ENCODE results near the gene SNTN.
"Not testable (repeated sequence)": the region's sequence is repeated elsewhere in the genome, so short reads cannot be mapped to it uniquely, and the experiment has no call there.

The SNTN gene

DNA sequence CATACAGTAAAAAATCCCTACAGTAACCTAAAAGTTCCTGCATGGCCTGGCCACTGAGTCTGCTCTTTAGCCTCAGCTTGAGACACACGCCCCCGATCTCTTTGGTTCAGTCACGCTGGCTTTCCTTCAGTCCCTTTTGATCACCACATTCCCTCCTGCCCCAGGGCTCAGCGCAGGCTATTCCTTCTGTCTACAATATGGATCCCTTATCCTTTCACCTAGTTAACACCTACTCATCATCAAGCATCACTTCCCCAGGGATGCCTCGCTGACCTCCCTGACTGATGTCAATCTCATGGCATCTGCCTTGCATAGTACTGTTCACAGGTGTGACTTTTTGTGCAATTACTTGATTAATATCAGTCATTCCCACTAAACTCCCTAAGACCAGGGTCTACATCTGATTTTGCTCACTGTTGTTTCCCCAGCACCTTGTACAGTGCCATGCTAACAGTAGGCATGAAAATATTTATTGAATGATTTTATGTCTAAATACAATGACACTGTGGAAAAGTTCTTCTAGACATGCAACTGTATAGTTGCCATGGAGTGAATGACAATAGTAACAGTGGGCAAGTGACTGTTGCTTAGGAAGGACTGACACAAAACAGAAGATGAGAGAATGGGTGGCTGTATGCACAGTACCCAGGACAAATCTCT, at the start of gene SNTN:
SNTN (plus strand) TSS at position 610 of the 660 bp plus-strand sequence; CDS start at position 623, 13 bp downstream.
- no peak for DNase-seq (ENCODE audit: low spot score)

DNA sequence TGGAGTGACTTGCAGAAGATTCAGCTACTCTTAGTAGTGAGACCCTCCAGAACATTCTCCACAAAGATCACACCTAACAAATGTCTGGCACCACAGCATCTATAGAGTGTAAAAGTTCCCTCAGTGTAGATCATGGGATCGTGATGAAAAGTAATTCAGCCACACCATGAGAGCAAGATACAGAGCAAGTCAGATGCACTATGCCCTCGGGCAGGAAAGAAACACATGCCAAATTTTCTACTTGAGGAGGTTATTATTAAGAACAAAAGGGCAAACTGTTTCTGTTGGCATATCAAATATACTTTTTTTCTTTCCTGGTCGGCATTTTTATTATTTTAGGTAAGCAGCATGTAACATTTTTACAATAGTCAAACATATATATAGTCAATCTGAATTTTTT, 44.8 kb upstream of the SNTN start:
- DNase-seq (ENCODE audit: low spot score): no peak

DNA sequence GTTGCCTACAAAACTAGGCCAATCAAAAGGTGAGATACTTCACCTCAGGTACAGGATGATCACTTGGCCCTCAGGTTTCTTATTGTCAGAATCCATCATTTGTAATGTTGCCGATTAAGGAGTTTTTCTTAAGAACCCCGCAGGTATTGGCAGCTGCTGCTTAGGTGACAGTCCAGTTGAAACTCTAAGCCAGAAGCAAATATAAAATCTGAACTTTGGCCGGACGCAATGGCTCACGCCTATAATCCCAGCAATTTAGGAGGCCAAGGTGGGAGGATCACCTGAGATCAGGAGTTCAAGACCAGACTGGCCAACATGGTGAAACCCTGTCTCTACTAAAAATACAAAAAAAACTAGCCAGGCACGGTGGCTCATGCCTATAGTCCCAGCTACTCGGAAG, 43.1 kb upstream of the SNTN start:
- no peak for DNase-seq (ENCODE audit: low spot score)

DNA sequence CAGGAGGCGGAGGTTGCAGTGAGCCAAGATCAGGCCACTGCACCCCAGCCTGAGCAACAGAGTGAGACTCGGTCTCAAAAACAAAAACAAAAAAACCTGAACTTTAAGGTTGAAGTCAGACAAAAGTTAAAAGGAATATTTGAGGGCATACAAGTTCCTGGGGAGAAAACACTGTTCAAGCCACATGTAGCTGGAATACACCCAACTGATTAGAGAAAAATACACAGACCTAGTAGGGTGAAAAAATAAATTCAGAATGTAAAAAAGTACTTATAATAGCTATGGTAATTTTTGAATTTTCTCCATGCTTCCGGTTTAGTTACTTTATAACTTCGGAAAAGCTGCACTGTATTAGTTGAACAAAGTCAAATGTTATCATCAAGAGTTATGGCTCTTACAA, 42.6 kb upstream of the SNTN start:
- DNase-seq (ENCODE audit: low spot score): no peak

DNA sequence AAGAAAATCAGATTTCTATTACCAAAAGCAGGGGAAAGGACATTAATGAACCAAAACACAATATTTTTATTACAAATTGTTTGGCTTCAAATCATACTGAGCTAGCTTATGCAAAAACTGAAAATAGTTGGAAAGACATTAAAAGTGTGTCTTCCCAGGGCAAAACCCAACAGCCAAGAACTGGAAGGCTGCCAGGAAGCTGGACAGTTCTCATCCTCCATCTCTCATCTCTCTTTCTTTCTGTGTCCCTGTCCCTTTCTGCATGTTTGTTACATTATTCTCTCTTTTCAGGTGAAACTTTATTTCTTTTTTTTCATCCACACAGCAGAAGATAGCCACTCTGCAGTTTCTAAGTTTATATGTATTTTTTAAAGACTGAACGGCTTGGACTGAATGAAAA, 41.1 kb upstream of the SNTN start:
- no peak for DNase-seq (ENCODE audit: low spot score)

DNA sequence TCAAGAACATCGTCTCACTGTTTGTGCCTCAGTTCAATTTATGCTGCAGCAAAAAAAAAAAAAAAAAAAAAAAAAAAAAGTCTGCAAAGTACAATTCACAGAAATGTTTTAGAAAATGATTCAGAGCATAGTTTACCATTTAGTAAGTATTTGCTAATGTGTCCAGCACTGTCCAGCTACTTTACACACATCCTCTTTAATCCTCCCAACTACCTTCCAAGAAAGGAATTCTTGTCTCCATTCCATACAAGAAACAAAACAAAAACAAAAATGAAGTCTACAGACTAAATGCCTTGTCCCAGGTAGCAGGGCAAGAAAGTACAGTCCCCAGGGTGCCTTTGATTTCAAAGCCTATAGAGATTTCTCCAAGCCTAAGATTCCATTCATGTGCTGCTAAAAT, 38.9 kb upstream of the SNTN start:
- no peak for DNase-seq (ENCODE audit: low spot score)

DNA sequence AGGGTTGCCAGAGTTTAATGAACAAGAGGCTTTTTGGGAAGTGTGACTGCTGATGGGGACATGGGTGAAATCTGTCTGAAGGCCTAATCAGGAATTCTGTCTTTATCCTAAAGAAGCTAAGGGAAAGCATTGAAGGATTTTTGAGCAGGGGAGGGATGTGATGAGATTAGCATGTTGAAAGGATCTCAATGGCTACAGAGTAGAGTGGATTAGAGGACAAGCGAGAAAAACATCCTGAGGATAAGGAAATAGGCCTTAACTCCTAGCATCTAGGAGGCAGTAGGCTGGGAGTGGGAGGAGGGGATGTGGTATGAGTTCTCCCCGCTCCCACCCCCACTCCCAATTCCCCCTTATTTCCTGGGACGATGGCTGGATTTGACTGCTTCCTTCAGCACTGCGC, 35.1 kb upstream of the SNTN start:
- no peak for DNase-seq (ENCODE audit: low spot score)

DNA sequence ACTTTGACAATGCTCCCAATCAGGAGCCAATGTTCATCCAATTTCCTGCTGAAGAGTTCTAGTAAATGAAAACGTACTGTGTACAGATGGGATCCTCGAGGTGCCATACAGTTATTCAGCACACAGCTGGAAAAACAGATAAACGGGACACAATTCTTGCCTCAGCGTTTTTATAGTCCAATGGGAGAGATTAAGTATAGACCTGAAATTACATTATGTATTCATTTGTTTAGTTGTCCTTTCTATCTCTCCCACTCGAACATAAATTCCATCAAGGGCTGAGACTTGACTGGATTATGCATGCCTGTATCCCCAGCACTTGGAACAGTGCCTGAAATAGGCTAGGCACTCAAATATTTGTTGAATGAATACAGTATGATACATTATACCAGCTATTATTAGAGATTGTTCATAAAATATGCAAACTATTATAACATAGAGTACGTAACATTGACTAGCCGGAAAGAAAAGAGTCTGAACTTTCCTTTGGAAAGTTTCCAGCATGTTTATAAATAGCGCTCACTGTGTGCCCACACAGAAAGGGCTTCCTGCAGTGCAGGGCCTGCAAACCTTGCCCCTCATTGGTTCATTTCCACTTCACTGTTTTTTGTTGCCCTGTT, 27.4 kb upstream of the SNTN start:
- DNase-seq (ENCODE audit: low spot score): no peak

DNA sequence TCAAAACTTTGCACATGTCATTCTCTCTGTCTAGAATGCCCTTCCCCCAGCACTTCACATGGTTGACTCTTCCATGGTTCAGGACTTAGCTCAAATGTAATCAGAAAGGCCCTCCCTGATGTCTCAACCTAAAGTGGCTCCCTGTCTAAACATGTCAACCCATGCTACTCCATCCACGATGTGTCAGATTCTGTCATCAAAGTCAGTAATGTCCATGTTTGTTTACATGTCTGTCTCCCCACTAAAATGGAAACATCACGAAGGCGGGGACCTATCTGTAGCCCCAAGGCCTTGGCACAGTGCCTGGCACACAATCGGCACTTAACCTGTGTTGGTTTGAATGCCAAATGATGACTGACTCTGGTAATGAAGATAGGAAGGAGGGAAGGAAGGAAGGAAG, 20.8 kb upstream of the SNTN start:
- no peak for DNase-seq (ENCODE audit: low spot score)

DNA sequence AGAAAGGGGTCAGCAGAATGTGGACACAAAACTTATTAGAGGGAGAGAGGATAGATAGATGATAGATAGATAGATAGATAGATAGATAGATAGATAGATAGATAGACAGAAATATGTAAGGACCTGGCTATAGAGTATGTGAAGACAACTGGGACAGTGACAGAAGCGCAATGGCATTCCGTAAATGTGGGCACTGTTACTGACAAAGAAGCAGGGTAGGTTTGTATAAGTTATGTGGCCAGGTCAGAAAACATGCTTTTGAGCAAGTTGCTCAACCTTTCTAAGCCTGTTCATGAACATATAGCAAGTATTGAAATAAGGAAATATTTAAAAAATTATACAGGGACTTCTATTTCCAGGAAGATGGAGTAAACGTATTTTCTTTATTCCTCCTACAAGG, 17.3 kb upstream of the SNTN start:
- DNase-seq (ENCODE audit: low spot score): no peak

DNA sequence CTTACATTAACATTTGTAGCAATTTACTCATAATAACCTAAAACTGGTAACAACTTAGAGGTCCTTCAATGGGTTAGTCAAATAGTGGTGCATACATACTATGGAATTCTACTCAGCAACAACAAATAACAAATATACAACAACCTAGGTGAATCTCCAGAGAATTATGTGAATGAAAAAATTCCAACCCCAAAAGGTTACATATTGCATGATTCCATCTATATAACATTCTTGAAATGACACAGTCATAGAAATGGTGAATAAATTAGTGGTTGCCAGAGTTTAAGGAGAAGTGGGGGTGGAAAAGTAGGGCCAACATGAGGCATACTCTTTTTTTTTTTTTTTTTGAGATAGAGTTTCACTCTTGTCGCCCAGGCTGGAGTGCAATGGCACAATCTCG, 12.7 kb upstream of the SNTN start:
- DNase-seq (ENCODE audit: low spot score): no peak

DNA sequence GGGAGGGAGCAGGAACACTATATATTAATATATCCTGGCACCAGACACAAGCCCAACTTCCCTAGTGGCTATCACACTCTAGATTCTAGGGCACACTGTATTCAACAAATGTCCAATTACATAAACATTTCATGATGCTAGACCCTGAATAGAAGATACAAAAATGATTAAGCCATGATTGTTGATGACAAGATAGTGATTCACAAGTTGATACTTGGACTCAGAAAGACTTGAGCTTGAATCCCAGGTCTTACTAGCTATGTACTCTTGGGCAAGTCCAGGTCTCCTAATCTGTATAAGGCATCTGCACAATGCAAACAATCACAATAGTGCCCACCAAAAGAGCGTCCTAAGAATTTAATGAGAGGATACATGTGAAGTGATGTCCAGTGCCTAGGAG, 10.0 kb upstream of the SNTN start:
- DNase-seq (ENCODE audit: low spot score): no peak

DNA sequence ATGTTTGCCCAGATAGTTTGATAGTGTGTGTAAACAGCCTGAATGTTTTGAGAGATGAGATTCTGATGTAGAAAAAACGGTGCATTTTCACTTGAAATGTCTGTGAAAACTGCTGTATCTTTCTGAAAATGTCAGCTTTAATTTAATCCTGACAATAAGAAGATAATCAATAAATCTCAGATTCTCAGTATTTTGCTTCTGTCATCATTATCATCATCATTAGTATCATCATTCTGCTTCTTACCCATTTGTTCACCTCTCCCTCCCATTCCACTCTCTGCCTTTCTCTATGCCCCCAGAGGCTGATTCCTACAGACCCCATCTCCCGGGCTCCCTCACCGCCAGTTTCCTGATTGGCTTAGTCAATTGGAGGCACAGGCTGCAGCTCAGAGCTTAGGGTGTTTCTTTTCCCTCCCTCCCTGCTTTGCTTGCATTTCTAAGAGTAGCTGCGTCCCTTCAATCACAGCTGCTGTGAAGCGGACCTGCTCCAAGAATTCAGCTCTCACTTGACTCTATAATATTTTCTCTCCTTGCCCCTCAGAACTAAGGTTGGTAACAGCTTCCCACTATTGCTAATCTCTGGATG, 8.2 kb upstream of the SNTN start:
- no peak for DNase-seq (ENCODE audit: low spot score)

DNA sequence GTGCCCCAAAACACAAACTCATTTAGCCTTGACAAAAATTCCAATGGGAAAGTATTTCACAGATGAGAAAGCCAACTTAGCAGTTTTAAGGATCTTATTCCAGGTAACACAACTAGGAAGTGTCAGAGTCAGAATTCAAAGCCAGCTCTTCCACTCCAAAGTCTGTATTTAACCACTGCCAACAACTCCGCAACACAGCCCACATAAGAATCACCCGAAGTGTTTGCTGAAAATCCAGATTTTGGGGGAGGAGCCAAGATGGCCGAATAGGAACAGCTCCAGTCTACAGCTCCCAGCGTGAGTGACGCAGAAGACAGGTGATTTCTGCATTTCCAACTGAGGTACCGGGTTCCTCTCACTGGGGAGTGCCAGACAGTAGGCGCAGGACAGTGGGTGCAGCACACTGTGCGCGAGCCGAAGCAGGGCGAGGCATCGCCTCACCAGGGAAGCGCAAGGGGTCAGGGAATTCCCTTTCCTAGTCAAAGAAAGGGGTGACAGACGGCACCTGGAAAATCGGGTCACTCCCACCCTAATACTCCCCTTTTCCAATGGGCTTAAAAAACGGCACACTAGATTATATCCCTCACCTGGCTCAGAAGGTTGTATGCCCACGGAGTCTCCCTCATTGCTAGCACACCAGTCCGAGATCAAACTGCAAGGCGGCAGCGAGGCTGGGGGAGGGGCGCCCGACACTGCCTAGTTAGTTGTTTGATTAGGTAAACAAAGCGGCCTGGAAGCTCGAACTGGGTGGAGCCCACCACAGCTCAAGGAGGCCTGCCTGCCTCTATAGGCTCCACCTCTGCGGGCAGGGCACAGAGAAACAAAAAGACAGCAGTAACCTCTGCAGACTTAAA, 7.3 kb upstream of the SNTN start:
- not testable (repeated sequence) for DNase-seq (ENCODE audit: low spot score)

DNA sequence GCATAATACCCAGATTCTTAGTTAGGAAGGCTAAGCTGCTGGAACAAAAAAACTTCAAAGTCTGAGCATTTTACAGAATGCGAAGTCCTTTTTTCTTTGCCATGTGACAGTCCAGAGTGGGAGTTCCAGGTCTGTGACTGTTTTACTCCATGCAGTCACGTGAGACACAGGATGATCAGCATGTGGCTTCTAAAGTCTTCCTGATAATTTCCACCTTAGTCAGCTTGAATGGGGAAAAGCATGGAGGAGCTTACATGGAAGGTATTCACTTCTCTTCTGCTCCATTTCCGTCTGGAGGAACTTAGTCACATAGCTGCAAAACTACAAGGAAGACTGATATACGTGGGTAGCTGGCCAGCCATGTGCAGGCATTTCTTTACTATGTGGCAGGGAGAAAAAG, 1.7 kb downstream of the SNTN start:
- DNase-seq (ENCODE audit: low spot score): no peak

DNA sequence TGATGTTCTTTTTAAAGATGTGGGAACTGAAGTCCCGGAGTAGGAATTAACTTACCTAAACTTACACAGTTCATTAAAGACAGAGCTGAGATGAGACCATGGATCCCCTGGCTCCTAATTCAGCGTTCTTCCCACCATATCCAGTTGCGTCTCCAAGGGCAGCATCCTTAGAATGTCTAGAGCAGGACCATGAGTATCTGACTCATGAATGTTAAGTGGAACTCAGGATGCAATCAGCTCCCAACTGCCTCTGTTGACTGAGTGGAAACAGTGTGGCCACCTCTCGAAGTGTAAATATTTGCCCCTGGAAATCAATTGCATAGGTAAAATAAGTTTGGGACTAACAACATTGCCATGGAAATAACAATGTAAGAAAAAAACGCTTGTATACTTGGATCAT, 2.5 kb downstream of the SNTN start:
- no peak for DNase-seq (ENCODE audit: low spot score)

DNA sequence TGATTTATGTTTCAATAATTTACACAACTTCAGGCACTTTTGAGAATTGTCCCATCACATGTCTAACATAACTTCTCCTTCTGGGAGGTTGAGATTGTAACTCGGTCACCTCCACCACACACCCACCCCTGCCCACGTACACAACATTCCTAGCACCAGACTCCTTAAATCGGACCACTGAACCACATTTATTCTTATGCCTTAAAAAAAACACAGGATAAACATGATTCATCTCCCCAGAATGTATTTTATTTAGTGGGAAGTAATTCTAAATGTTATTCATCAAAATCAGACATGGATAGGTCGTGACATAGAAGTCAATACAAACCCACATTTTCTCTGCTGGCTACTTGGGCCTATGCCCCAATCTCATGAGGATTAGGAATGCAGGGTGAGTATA, 3.0 kb downstream of the SNTN start:
- DNase-seq (ENCODE audit: low spot score): no peak

DNA sequence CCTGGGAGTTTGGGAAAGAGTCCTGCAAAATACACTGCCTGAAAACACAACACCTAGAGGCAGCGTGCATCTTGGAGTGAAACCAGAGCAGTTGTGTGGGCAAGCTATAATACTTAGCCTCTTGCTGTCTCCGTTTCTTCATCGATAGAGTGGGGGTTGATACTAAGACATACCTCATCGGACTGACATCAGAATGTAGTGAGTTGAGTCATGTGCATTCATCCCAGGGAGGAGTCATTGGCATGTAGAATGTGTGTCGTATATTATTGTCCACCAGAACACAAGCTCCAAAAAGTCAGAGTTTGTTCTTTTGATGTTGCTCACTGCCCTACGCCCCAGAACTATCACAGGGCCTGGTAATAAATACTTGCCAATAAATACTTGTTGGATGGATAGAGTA, 4.3 kb downstream of the SNTN start:
- no peak for DNase-seq (ENCODE audit: low spot score)

DNA sequence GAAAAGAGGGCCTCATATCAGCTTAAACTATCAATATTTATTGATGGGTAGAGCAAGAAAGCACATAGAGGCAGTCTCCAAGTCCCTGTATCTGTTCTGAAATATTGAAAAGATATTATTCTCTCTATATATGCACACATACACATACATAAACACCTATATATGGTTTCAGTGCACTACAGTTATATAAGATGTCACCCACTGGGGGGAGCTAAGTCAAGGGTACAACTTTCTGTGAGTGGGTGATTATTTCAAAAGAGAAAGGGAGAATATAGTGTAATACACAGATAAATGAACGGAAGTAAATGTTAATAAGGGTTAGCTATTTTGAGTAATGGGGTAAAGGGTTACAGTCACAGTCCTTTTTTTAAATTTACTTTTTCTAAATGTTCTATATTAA, 8.8 kb downstream of the SNTN start:
- peak; percentile 15 for DNase-seq (ENCODE audit: low spot score)

DNA sequence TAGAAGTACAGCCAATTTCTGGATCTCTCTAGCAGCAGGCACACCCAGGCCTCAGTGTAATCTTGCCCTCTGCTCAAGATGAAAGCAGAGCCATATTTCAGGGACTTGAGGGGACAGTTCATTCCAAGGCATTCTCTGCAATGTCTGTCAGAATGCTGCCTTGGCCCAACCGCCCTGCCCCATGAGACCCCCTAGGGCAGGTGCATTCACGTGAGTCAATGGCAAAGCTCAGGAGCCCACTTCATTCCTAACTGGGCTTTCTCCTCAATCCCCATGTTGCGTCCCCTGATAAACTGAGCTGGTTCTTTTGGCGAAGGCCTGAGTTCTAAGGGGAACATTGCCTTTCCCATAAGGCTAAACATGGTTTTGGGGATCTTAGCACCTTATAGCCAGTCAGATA, 9.5 kb downstream of the SNTN start:
- no peak for DNase-seq (ENCODE audit: low spot score)

DNA sequence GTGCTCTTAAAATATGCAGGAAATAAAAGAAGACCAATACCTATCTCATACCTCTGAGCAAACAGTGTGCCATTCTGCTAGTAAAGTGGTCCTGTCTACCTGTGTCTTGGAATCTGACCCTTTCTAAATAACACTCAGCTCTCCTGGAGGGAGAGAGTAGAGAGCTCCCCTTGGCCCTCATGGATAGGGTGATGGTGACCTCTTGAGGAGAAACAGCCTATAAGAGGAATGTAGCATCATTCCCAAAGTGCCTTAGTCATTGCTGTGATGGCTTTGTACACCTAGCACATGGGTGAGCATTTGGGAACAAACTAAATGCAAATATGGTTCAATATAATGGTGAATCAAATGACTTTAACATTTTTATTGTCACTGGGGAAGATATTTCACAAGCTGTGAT, 10.0 kb downstream of the SNTN start:
- no peak for DNase-seq (ENCODE audit: low spot score)

DNA sequence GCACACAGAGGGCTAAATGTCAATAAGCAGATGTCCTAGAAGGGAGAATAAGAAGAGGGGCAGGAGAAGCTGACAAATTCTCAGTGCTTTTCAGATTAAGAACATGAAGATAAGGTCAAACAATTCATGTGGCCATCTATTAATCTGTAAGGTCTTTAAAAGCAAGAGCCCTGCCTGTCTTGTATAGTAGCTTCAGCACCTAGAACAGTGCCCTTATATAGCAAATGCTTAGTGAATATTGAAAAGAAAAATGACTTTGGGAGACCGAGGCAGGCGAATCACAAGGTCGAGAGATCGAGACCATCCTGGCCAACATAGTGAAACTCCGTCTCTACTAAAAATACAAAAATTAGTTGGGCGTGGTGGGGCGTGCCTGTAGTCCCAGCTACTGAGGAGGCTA, 18.1 kb downstream of the SNTN start:
- no peak for DNase-seq (ENCODE audit: low spot score)

DNA sequence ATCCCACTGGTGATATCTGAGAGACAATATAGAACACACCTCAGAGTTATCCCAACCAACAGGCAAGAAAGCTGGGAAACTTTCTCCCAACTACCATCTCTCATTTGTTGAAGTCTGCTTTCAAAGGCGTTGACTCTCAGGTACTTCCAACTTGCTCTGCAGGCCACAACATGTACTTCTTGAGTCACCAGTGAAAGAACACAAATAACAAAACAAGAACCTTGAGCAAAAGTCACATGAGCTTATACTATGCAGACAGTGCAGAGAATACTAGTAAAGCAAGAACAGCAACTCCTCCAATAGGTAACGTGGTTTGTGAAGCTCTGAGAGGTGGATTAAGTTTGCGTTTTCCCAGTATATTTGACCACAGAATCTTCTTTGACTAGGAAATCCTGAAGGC, 20.6 kb downstream of the SNTN start:
- DNase-seq (ENCODE audit: low spot score): no peak
